HCT116 (cell line): ENCODE measurements around the gene SLC22A23. TPM values are rescaled to one million over a fixed set of nuclear protein-coding genes. Genes with fewer than 3 reads are reported as not detected.

Experiments
- ATAC-seq: fragments of 200-7000 bp; cut with Tn5 transposase; 2 replicates; pipeline ENCODE4 v1.9.1; 2020; ENCODE audit warnings: mild to moderate bottlenecking, moderate library complexity
- BruUV-seq: library from RNA; stranded (reverse); fragments of 400-500 nt; replicated peaks from 2 replicates; lab custom pipeline; 2021; lab: Mats Ljungman, UMichigan
- CTCF ChIA-PET: fragments of 300-600 bp; sonication (Branson Sonifier 250); formaldehyde crosslinking; loops from one replicate; lab custom pipeline; 2021; ENCODE audit warnings: antibody characterized with exemption; lab: Charles Lee
- POLR2A ChIA-PET: fragments of 300-600, 350-600 bp; sonication (Branson Sonifier 250); formaldehyde crosslinking; loops from one replicate; lab custom pipeline; 2021; ENCODE audit warnings: antibody characterized with exemption; lab: Charles Lee
- RAD21 ChIA-PET, 2 experiments: fragments of 300-600 bp; sonication (Branson Sonifier 250); formaldehyde crosslinking; loops; one replicate each; lab custom pipeline; 2023; ENCODE audit warnings: low total read pairs in 2 of 2; ENCODE audit not compliant: uncharacterized antibody in 2 of 2, unreplicated experiment in 2 of 2, low non-redundant PET in 1 of 2; lab: Charles Lee
- DNase-seq: peaks from one replicate; pipeline ENCODE4 v3.0.0-alpha.2; 2010; ENCODE audit warnings: low read depth, low spot score
- H2AFZ ChIP-seq: fragments of 200-600 bp; shearing (Covaris generic), sonication (generic); 2 replicates; pipeline ENCODE4 v1.6.1; 2017; ENCODE audit warnings: low read depth, mixed run types, mixed read lengths, antibody characterized with exemption, low read length; ENCODE audit not compliant: poor library complexity, severe bottlenecking
- H3K27ac ChIP-seq: 2 replicates; pipeline ENCODE4 v1.5.1; 2012; ENCODE audit warnings: low read depth, low read length
- H3K27me3 ChIP-seq: fragments of 200-600 bp; sonication (generic); 2 replicates; pipeline ENCODE4 v1.6.1; 2016; ENCODE audit warnings: mixed run types, low read length, mixed read lengths; ENCODE audit not compliant: insufficient read depth
- H3K36me3 ChIP-seq, 2 experiments: fragments of 200-500 bp in 1 of 2; fragments of 200-600 bp in 1 of 2; sonication (Bioruptor generic) in 1 of 2; sonication (generic) in 1 of 2; 2 replicates each; pipeline versions ENCODE4 v1.5.1 to v1.6.1; 2014 to 2016; ENCODE audit warnings: low read length in 2 of 2, inconsistent platforms in 1 of 2, mixed read lengths in 1 of 2, mixed run types in 1 of 2; ENCODE audit not compliant: insufficient read depth in 2 of 2, control insufficient read depth in 1 of 2
- H3K4me1 ChIP-seq, 2 experiments: fragments of 200-600 bp in 1 of 2; sonication (generic) in 1 of 2; 2 replicates each; pipeline versions ENCODE4 v1.5.1 to v1.6.1; 2012 to 2017; ENCODE audit warnings: low read length in 2 of 2, inconsistent platforms in 1 of 2, mild to moderate bottlenecking in 1 of 2, mixed read lengths in 1 of 2, mixed run types in 1 of 2, moderate library complexity in 1 of 2; ENCODE audit not compliant: insufficient read depth in 2 of 2, control insufficient read depth in 1 of 2
- H3K4me2 ChIP-seq: fragments of 200-600 bp; sonication (generic); 2 replicates; pipeline ENCODE4 v1.6.1; 2017; ENCODE audit warnings: mixed run types, low read length, mixed read lengths
- H3K4me3 ChIP-seq, 2 experiments: fragments of 200-600 bp in 1 of 2; sonication (generic) in 1 of 2; replicated peaks in 1 of 2; 2 replicates each; pipeline ENCODE4 v1.5.1; 2011 to 2016; ENCODE audit warnings: low read length in 2 of 2, control low read depth in 1 of 2, low read depth in 1 of 2, mild to moderate bottlenecking in 1 of 2, mixed read lengths in 1 of 2, mixed run types in 1 of 2
- H3K79me2 ChIP-seq: fragments of 200-600 bp; sonication (generic); 2 replicates; pipeline ENCODE4 v1.6.1; 2017; ENCODE audit warnings: mild to moderate bottlenecking, mixed run types, low read length, moderate library complexity, mixed read lengths; ENCODE audit not compliant: insufficient read depth
- H3K9ac ChIP-seq: fragments of 200-600 bp; sonication (generic); 2 replicates; pipeline ENCODE4 v1.6.1; 2016; ENCODE audit warnings: low read length, mixed read lengths
- H3K9me2 ChIP-seq: fragments of 200-600 bp; sonication (generic), shearing (Covaris generic); 2 replicates; pipeline ENCODE4 v1.6.1; 2017; ENCODE audit warnings: mixed run types, mild to moderate bottlenecking, moderate library complexity; ENCODE audit not compliant: insufficient read depth
- H3K9me3 ChIP-seq, 2 experiments: fragments of 200-500 bp in 1 of 2; fragments of 200-600 bp in 1 of 2; sonication (Bioruptor generic) in 1 of 2; sonication (generic) in 1 of 2; 2 replicates each; pipeline ENCODE4 v1.6.1; 2014 to 2017; ENCODE audit warnings: low read length in 2 of 2, mixed read lengths in 2 of 2, inconsistent platforms in 1 of 2, low read depth in 1 of 2, mild to moderate bottlenecking in 1 of 2, mixed run types in 1 of 2, moderate library complexity in 1 of 2; ENCODE audit not compliant: control insufficient read depth in 1 of 2, insufficient read depth in 1 of 2
- H4K20me1 ChIP-seq: fragments of 200-600 bp; sonication (generic), shearing (Covaris generic); 2 replicates; pipeline ENCODE4 v1.6.1; 2017; ENCODE audit warnings: mixed run types, mild to moderate bottlenecking, moderate library complexity; ENCODE audit not compliant: insufficient read depth
- CEBPB ChIP-seq: IDR thresholded peaks from 2 replicates; pipeline ENCODE4 v1.6.1; 2012; ENCODE audit warnings: low read depth
- ELF1 ChIP-seq: IDR thresholded peaks from 2 replicates; pipeline ENCODE4 v1.6.1; 2012; ENCODE audit warnings: low read depth, borderline replicate concordance
- EZH2phosphoT487 ChIP-seq: fragments of 200-600 bp; IDR thresholded peaks from 2 replicates; pipeline ENCODE4 v1.6.1; 2018; ENCODE audit warnings: antibody characterized with exemption, borderline replicate concordance
- RAD21 ChIP-seq: IDR thresholded peaks from 2 replicates; pipeline ENCODE4 v1.6.1; 2012; ENCODE audit warnings: low read depth, mild to moderate bottlenecking
- SP1 ChIP-seq: IDR thresholded peaks from 2 replicates; pipeline ENCODE4 v1.6.1; 2012; ENCODE audit warnings: low read depth
- ZFX ChIP-seq: fragments of 450-650 bp; IDR thresholded peaks from 2 replicates; pipeline ENCODE4 v1.6.1; 2017
- ZNF274 ChIP-seq: fragments of 200-500 bp; sonication (Bioruptor generic); IDR thresholded peaks from 2 replicates; pipeline ENCODE4 v1.6.1; 2014; ENCODE audit warnings: mild to moderate bottlenecking, low read depth, low read length, inconsistent platforms
- intact Hi-C: fragments of 100-400 bp; cut with micrococcal nuclease; formaldehyde crosslinking; loops from 2 replicates; pipeline ENCODE4 v1.10.0; 2022
- total RNA-seq: library from RNA; stranded (reverse); gene quantifications from one replicate; pipeline ENCODE4 v1.2.1, GENCODE V29; 2021; ENCODE audit not compliant: unreplicated experiment
- TF ChIP-seq, protein P1 (sequence below): IDR thresholded peaks from 2 replicates; pipeline ENCODE4 v1.6.1; 2011; ENCODE audit warnings: mild to moderate bottlenecking, low read length, moderate library complexity; ENCODE audit not compliant: insufficient replicate concordance; ENCODE audit errors: extremely low read depth
- TF ChIP-seq, protein P2 (sequence below), 3 experiments: fragments of 200-600 bp in 1 of 3; sonication (generic) in 1 of 3; IDR thresholded peaks in 2 of 3; conservative IDR thresholded peaks in 1 of 3; 2 replicates each; pipeline ENCODE4 v1.5.1; 2012 to 2017; ENCODE audit warnings: low read depth in 2 of 3, low read length in 2 of 3, antibody characterized with exemption in 1 of 3, borderline replicate concordance in 1 of 3, control low read depth in 1 of 3, mild to moderate bottlenecking in 1 of 3, mixed read lengths in 1 of 3, mixed run types in 1 of 3, moderate library complexity in 1 of 3; ENCODE audit not compliant: insufficient read depth in 1 of 3

SLC22A23 gene
- total RNA-seq, 1 experiment from 2014 or later, result 11.5 TPM

DNA sequence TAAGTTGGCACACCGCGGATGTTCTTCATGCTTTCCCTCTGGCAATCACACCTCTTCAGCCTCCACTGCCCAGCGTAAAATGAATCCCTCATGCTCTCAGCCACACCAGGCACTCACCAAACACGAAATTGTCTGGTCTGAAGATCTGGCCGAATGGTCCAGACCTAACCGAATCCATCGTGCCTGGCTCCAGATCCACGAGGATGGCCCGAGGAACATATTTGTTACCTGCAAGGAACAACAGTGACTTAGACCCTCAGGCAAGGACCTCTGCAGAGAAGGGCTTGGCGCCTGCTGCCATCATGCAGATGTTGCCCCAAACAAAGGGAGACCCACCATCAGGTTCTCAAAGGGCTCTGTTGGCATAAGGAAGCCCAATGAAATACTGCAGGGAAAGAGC is 230.8 kb downstream of the SLC22A23 start:
- no TSS peak for BruUV-seq
- DNase-seq, result no peak
- Histone ChIP-seq H3K27me3 (0 out of 2 replicates have a peak, but pooled peaks cover 6% of the 10 kb centered on the region), H3K9ac (no peak overlapping the region), H2AFZ (no peak overlapping the region), H3K9me2 (no peaks in the 10 kb centered on the region), H3K27ac (no peak overlapping the region), H3K79me2 (no peaks in the 10 kb centered on the region), H3K9me3 (no peaks in the 10 kb centered on the region), H3K4me3 (no peak overlapping the region), H4K20me1 (no peaks in the 10 kb centered on the region), H3K4me1 (no peaks in the 10 kb centered on the region), H3K4me2 (no peak overlapping the region), H3K36me3 (no peaks in the 10 kb centered on the region)
- RAD21 ChIA-PET, result no interaction called here
- intact Hi-C loops, result no loop called here
- CTCF ChIA-PET, result no interaction called here
- POLR2A ChIA-PET, result no interaction called here
- no peak for TF ChIP-seq ELF1
- TF ChIP-seq SP1, result no peak
- TF ChIP-seq, protein P1, sequence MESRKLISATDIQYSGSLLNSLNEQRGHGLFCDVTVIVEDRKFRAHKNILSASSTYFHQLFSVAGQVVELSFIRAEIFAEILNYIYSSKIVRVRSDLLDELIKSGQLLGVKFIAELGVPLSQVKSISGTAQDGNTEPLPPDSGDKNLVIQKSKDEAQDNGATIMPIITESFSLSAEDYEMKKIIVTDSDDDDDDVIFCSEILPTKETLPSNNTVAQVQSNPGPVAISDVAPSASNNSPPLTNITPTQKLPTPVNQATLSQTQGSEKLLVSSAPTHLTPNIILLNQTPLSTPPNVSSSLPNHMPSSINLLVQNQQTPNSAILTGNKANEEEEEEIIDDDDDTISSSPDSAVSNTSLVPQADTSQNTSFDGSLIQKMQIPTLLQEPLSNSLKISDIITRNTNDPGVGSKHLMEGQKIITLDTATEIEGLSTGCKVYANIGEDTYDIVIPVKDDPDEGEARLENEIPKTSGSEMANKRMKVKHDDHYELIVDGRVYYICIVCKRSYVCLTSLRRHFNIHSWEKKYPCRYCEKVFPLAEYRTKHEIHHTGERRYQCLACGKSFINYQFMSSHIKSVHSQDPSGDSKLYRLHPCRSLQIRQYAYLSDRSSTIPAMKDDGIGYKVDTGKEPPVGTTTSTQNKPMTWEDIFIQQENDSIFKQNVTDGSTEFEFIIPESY, result no peak
- no peak for TF ChIP-seq ZFX
- no peak for TF ChIP-seq RAD21
- TF ChIP-seq ZNF274, result no peak
- no peak for TF ChIP-seq EZH2phosphoT487
- TF ChIP-seq CEBPB, result no peak
- TF ChIP-seq, protein P2, sequence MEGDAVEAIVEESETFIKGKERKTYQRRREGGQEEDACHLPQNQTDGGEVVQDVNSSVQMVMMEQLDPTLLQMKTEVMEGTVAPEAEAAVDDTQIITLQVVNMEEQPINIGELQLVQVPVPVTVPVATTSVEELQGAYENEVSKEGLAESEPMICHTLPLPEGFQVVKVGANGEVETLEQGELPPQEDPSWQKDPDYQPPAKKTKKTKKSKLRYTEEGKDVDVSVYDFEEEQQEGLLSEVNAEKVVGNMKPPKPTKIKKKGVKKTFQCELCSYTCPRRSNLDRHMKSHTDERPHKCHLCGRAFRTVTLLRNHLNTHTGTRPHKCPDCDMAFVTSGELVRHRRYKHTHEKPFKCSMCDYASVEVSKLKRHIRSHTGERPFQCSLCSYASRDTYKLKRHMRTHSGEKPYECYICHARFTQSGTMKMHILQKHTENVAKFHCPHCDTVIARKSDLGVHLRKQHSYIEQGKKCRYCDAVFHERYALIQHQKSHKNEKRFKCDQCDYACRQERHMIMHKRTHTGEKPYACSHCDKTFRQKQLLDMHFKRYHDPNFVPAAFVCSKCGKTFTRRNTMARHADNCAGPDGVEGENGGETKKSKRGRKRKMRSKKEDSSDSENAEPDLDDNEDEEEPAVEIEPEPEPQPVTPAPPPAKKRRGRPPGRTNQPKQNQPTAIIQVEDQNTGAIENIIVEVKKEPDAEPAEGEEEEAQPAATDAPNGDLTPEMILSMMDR (IDR thresholded peaks at IDR 0.05 in 2 of 3, conservative IDR thresholded peaks at IDR 0.05 in 1 of 3; ENCODE audit: borderline replicate concordance in 1 of 3, insufficient read depth in 1 of 3, low read depth in 2 of 3, low read length in 2 of 3), result no peak
- no peak for ATAC-seq
